Measurements from ENCODE around the gene SMARCC1.
A peak's percentile ranks its signal among the peaks of the same experiment; 100 is the strongest.
"Not testable (repeated sequence)": the region's sequence is repeated elsewhere in the genome, so short reads cannot be mapped to it uniquely, and the experiment has no call there.

The SMARCC1 gene

GRCh38 chr3:47781685-47782445, at the start of gene SMARCC1:
Gene SMARCC1 (minus strand): TSS chr3:47781893. CDS start chr3:47781797, 96 bp downstream.
- Histone ChIP-seq H3K36me3 (ENCODE audit: control insufficient read depth, insufficient read depth, low read length) (peaks cover 3% of the 10 kb centered on the region), H3K4me1 (ENCODE audit: control insufficient read depth, insufficient read depth, low read length) (peaks cover 6% of the 10 kb centered on the region), H3K27me3 (ENCODE audit: control insufficient read depth, insufficient read depth, low read length) (no peaks in the 10 kb centered on the region), H3K4me3 (ENCODE audit: low read depth, low read length) (peak within 1 kb of the TSS; percentile 94), H3K9ac (ENCODE audit: low read depth, low read length) (peak within 1 kb of the TSS; percentile 97), H3K9me3 (ENCODE audit: control insufficient read depth, insufficient read depth, low read length) (no peaks in the 10 kb centered on the region)

- H3K9ac ChIP-seq (ENCODE audit: low read depth, low read length); H3K27me3 ChIP-seq (ENCODE audit: control insufficient read depth, insufficient read depth, low read length); H3K4me3 ChIP-seq (ENCODE audit: low read depth, low read length); H3K9me3 ChIP-seq (ENCODE audit: control insufficient read depth, insufficient read depth, low read length); H3K4me1 ChIP-seq (ENCODE audit: control insufficient read depth, insufficient read depth, low read length): not testable (repeated sequence)
- peaks cover 48% of the 10 kb centered on the region for H3K36me3 ChIP-seq (ENCODE audit: control insufficient read depth, insufficient read depth, low read length)
Measured at GRCh38 chr3:47829482-47829881, 47.8 kb upstream of the SMARCC1 start.

GRCh38 chr3:47825590-47825989, 43.9 kb upstream of the SMARCC1 start:
- Histone ChIP-seq H3K9me3 (ENCODE audit: control insufficient read depth, insufficient read depth, low read length) (no peaks in the 10 kb centered on the region), H3K4me3 (ENCODE audit: low read depth, low read length) (peak overlapping the region; percentile 89), H3K9ac (ENCODE audit: low read depth, low read length) (peak overlapping the region; percentile 88), H3K4me1 (ENCODE audit: control insufficient read depth, insufficient read depth, low read length) (peaks cover 5% of the 10 kb centered on the region), H3K36me3 (ENCODE audit: control insufficient read depth, insufficient read depth, low read length) (peaks cover 22% of the 10 kb centered on the region), H3K27me3 (ENCODE audit: control insufficient read depth, insufficient read depth, low read length) (no peaks in the 10 kb centered on the region)

- no peaks in the 10 kb centered on the region for H3K9me3 ChIP-seq (ENCODE audit: control insufficient read depth, insufficient read depth, low read length)
- peak overlapping the region; percentile 88 for H3K9ac ChIP-seq (ENCODE audit: low read depth, low read length)
- no peaks in the 10 kb centered on the region for H3K27me3 ChIP-seq (ENCODE audit: control insufficient read depth, insufficient read depth, low read length)
- H3K36me3 ChIP-seq (ENCODE audit: control insufficient read depth, insufficient read depth, low read length), result peaks cover 17% of the 10 kb centered on the region
- H3K4me1 ChIP-seq (ENCODE audit: control insufficient read depth, insufficient read depth, low read length), result peaks cover 5% of the 10 kb centered on the region
- peak overlapping the region; percentile 89 for H3K4me3 ChIP-seq (ENCODE audit: low read depth, low read length)
Measured at GRCh38 chr3:47824541-47825473, 43.1 kb upstream of the SMARCC1 start.

GRCh38 chr3:47817609-47818008, 35.9 kb upstream of the SMARCC1 start:
- Histone ChIP-seq H3K36me3 (ENCODE audit: control insufficient read depth, insufficient read depth, low read length) (peaks cover 13% of the 10 kb centered on the region), H3K9ac (ENCODE audit: low read depth, low read length) (no peak overlapping the region), H3K27me3 (ENCODE audit: control insufficient read depth, insufficient read depth, low read length) (no peaks in the 10 kb centered on the region), H3K9me3 (ENCODE audit: control insufficient read depth, insufficient read depth, low read length) (no peaks in the 10 kb centered on the region), H3K4me1 (ENCODE audit: control insufficient read depth, insufficient read depth, low read length) (no peaks in the 10 kb centered on the region), H3K4me3 (ENCODE audit: low read depth, low read length) (no peak overlapping the region)

GRCh38 chr3:47813551-47814177, 32.0 kb upstream of the SMARCC1 start:
- Histone ChIP-seq H3K36me3 (ENCODE audit: control insufficient read depth, insufficient read depth, low read length) (peaks cover 17% of the 10 kb centered on the region), H3K9ac (ENCODE audit: low read depth, low read length) (no peak overlapping the region), H3K9me3 (ENCODE audit: control insufficient read depth, insufficient read depth, low read length) (no peaks in the 10 kb centered on the region), H3K4me1 (ENCODE audit: control insufficient read depth, insufficient read depth, low read length) (no peaks in the 10 kb centered on the region), H3K4me3 (ENCODE audit: low read depth, low read length) (no peak overlapping the region), H3K27me3 (ENCODE audit: control insufficient read depth, insufficient read depth, low read length) (no peaks in the 10 kb centered on the region)

GRCh38 chr3:47804577-47804976, 22.9 kb upstream of the SMARCC1 start:
- Histone ChIP-seq H3K9me3 (ENCODE audit: control insufficient read depth, insufficient read depth, low read length) (no peaks in the 10 kb centered on the region), H3K4me3 (ENCODE audit: low read depth, low read length) (no peak overlapping the region)

GRCh38 chr3:47803480-47804025, 21.9 kb upstream of the SMARCC1 start:
- Histone ChIP-seq H3K4me3 (ENCODE audit: low read depth, low read length) (peak overlapping the region; percentile 75), H3K9me3 (ENCODE audit: control insufficient read depth, insufficient read depth, low read length) (no peaks in the 10 kb centered on the region), H3K27me3 (ENCODE audit: control insufficient read depth, insufficient read depth, low read length) (no peaks in the 10 kb centered on the region), H3K9ac (ENCODE audit: low read depth, low read length) (peak overlapping the region; percentile 89), H3K4me1 (ENCODE audit: control insufficient read depth, insufficient read depth, low read length) (peaks cover 2% of the 10 kb centered on the region), H3K36me3 (ENCODE audit: control insufficient read depth, insufficient read depth, low read length) (peaks cover 2% of the 10 kb centered on the region)

More at GRCh38 chr3:47804577-47804976, 22.9 kb upstream of the SMARCC1 start:
- Histone ChIP-seq H3K36me3 (ENCODE audit: control insufficient read depth, insufficient read depth, low read length) (peaks cover 3% of the 10 kb centered on the region), H3K9ac (ENCODE audit: low read depth, low read length) (no peak overlapping the region), H3K4me1 (ENCODE audit: control insufficient read depth, insufficient read depth, low read length) (peaks cover 2% of the 10 kb centered on the region), H3K27me3 (ENCODE audit: control insufficient read depth, insufficient read depth, low read length) (no peaks in the 10 kb centered on the region)

GRCh38 chr3:47802734-47803479, 21.2 kb upstream of the SMARCC1 start, which contains the start of gene DHX30:
Gene DHX30 (plus strand): TSS chr3:47803138. CDS start chr3:47810684, 7,546 bp downstream.
- peaks cover 2% of the 10 kb centered on the region for H3K36me3 ChIP-seq (ENCODE audit: control insufficient read depth, insufficient read depth, low read length)
- H3K4me3 ChIP-seq (ENCODE audit: low read depth, low read length), result peak within 1 kb of the TSS; percentile 75
- H3K27me3 ChIP-seq (ENCODE audit: control insufficient read depth, insufficient read depth, low read length), result no peaks in the 10 kb centered on the region
- H3K9me3 ChIP-seq (ENCODE audit: control insufficient read depth, insufficient read depth, low read length), result no peaks in the 10 kb centered on the region
- H3K9ac ChIP-seq (ENCODE audit: low read depth, low read length), result peak within 1 kb of the TSS; percentile 89
- H3K4me1 ChIP-seq (ENCODE audit: control insufficient read depth, insufficient read depth, low read length), result peaks cover 2% of the 10 kb centered on the region

GRCh38 chr3:47799733-47800132, 18.0 kb upstream of the SMARCC1 start:
- H3K4me1 ChIP-seq (ENCODE audit: control insufficient read depth, insufficient read depth, low read length), result peaks cover 2% of the 10 kb centered on the region
- H3K27me3 ChIP-seq (ENCODE audit: control insufficient read depth, insufficient read depth, low read length), result no peaks in the 10 kb centered on the region
- no peaks in the 10 kb centered on the region for H3K9me3 ChIP-seq (ENCODE audit: control insufficient read depth, insufficient read depth, low read length)
- H3K9ac ChIP-seq (ENCODE audit: low read depth, low read length), result peak overlapping the region; percentile 37
- no peaks in the 10 kb centered on the region for H3K36me3 ChIP-seq (ENCODE audit: control insufficient read depth, insufficient read depth, low read length)
- H3K4me3 ChIP-seq (ENCODE audit: low read depth, low read length), result no peak overlapping the region

- H3K9me3 ChIP-seq (ENCODE audit: control insufficient read depth, insufficient read depth, low read length), result no peaks in the 10 kb centered on the region
- no peaks in the 10 kb centered on the region for H3K4me1 ChIP-seq (ENCODE audit: control insufficient read depth, insufficient read depth, low read length)
- H3K36me3 ChIP-seq (ENCODE audit: control insufficient read depth, insufficient read depth, low read length), result no peaks in the 10 kb centered on the region
- no peaks in the 10 kb centered on the region for H3K27me3 ChIP-seq (ENCODE audit: control insufficient read depth, insufficient read depth, low read length)
- H3K9ac ChIP-seq (ENCODE audit: low read depth, low read length), result no peak overlapping the region
- H3K4me3 ChIP-seq (ENCODE audit: low read depth, low read length), result no peak overlapping the region
Measured at GRCh38 chr3:47794544-47794943, 12.9 kb upstream of the SMARCC1 start.

Data from iPS-15b (cell line).